VCaP (cell line): Measurements from ENCODE around the gene MGAT3.
A peak's percentile ranks its signal among the peaks of the same experiment; 100 is the strongest.

Experiments used
- H3K27ac ChIP-seq: fragments of 450-650 bp; 2 replicates; pipeline ENCODE4 v1.5.1; 2017
- TF ChIP-seq, protein P1 (sequence below): fragments of 450-650 bp; conservative IDR thresholded peaks from 2 replicates; pipeline ENCODE4 v1.5.1; 2017; ENCODE audit warnings: mild to moderate bottlenecking, moderate library complexity

Gene MGAT3

DNA sequence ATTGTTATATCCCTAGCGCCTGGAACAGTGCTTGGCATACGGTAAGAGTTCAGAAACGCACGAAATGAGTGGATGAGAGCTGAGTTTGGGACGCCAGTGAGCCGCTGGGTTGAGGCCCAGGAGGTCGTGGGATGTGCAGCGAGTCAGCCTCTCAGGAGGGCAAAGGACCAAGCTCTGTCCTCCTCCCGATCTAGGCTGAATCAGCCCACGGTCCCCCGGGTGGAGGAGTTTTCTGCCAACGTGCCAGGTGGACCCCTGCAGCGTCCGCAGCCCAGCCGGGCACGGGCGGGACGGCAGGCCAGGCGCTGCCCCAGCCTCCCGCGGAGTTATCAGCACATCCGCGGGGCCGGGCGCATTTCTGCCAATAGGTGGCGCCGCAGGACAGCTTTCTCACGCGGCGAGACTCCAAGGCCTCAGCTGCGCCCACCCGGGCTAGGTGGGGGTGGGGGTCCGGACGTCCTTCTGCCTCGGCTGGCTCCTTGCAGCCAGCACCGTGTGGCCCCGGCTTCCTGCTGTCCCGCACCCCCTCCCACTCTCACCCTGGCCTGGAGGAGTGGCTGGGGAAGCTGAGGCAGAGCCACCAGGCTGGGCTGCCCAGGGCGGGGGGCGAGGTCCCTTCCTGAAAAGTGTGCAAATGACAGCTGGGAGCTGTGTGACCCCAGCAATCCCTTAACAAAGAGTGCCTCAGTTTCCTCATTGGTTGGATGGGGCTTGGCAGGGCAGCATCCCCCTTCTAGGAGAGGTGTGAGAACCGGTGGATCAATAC is 78.0 kb downstream of the MGAT3 start:
- TF ChIP-seq, protein P1, sequence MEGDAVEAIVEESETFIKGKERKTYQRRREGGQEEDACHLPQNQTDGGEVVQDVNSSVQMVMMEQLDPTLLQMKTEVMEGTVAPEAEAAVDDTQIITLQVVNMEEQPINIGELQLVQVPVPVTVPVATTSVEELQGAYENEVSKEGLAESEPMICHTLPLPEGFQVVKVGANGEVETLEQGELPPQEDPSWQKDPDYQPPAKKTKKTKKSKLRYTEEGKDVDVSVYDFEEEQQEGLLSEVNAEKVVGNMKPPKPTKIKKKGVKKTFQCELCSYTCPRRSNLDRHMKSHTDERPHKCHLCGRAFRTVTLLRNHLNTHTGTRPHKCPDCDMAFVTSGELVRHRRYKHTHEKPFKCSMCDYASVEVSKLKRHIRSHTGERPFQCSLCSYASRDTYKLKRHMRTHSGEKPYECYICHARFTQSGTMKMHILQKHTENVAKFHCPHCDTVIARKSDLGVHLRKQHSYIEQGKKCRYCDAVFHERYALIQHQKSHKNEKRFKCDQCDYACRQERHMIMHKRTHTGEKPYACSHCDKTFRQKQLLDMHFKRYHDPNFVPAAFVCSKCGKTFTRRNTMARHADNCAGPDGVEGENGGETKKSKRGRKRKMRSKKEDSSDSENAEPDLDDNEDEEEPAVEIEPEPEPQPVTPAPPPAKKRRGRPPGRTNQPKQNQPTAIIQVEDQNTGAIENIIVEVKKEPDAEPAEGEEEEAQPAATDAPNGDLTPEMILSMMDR: peak; percentile 96
- H3K27ac ChIP-seq: peak overlapping the region; percentile 98; the same call in 1 of the 2 replicates

DNA sequence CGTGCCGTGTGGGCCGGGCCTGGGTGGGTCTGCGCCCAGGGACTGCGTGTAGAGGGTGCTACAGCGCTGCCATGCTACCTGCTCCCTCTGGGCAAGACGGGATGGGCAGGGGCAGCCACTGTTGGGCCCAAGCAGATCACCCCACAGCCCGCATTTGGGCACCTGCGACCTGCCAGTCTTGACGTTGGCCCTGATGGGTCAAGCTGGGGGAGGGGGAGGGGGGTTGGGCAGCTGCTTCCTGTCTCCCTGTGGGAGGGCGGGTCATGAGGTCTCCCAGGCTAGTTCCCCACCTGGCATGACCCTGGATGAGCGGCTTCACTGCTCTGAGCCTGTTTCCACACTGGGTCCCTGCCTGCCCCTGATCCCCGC is 78.5 kb downstream of the MGAT3 start:
- H3K27ac ChIP-seq: peak overlapping the region; percentile 98; the same call in 1 of the 2 replicates
- TF ChIP-seq, protein P1: no peak

DNA sequence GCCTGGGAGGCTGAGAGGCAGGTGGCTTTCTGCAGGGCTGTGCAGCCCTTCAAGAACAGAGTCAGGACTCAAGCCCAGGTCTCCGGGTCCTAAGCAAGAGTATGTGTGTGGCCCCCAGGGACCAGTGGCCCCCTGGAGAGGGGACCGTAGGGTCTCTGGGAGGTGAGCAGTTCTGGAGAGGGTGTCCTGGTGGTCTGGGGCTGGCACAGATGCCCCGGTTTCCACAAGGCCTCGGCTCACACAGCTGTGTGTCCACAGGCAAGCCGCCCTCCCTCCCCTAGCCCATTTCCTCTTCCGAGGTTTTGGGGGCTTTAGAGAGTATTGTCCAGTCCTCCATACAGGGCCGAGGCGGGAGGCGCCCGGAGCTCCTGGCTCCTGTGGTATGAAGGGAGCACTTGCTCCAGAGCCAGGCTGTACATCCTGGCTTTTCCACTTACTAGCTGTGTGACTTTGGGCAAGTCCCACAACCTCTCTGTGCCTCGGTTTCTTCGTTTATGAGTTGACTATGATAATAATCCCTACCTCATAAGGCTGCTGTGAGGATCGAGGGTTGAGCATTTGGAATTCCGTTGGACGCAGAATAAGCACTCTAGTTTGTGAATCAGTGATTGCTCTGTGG is 79.1 kb downstream of the MGAT3 start:
- no peak overlapping the region for H3K27ac ChIP-seq
- TF ChIP-seq, protein P1: no peak

DNA sequence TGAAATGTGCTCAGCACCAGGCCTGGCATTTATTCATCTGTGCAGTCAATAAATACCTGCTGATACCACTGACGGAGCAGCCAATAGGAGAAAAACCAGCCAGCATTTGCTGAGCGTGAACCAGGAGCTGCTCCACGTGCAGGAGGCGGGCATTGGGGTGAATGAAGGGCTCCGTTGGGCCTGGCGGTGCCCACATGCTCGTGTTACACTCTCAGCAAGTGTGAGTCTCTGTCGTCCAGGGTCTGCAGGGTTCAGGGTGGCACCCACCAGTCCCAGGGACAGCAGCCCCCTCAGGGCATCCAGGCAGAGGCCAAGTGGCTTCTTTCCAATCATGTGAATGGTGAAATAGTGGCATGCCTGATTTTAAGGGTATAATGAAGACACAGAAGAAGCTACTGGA is 79.9 kb downstream of the MGAT3 start:
- TF ChIP-seq, protein P1: no peak
- no peak overlapping the region for H3K27ac ChIP-seq

DNA sequence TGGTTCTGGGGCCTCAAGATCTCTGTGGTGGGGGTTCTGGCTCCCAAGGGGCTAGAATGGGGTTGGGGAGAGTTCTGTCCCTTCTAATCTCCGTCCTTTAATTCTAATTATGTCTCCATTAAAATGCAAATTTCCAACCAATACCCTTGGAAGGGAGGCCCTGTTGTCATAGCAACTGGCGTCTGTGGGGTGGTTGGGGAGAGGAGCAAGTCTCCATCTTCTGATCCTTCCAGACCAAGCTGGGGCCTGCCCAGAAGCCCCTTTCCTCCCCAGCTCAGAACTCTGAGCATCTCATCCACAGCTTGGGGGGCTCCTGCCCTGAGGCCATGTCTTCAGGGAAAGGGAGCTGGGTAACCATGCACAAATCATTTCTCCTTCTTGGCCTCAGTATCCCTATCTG is 81.2 kb downstream of the MGAT3 start:
- TF ChIP-seq, protein P1: no peak
- H3K27ac ChIP-seq: no peak overlapping the region
